Fibroblast of the aortic adventitia (primary cell): Measurements from ENCODE around the gene MIPOL1. TPM values are rescaled to one million over a fixed set of nuclear protein-coding genes. Genes with fewer than 3 reads are reported as not detected.

Source experiments
- DNase-seq: peaks from one replicate; pipeline ENCODE4 v3.0.0-alpha.2; 2010; ENCODE audit warnings: low read depth
- H3K4me3 ChIP-seq: 2 replicates; pipeline ENCODE4 v1.5.1; 2011; ENCODE audit warnings: low read depth, mild to moderate bottlenecking, control low read depth, low read length, moderate library complexity
- total RNA-seq: library from RNA; depleted of rRNA; stranded (reverse); fragments of >200 nt; gene quantifications from 2 replicates; pipeline ENCODE4 v1.2.3, GENCODE V29; 2012; ENCODE audit warnings: low replicate concordance
- TF ChIP-seq, protein P1 (sequence below): IDR thresholded peaks from 2 replicates; pipeline ENCODE4 v1.5.1; 2011; ENCODE audit warnings: mild to moderate bottlenecking, low read length, control low read depth, inconsistent platforms; ENCODE audit not compliant: insufficient read depth

The MIPOL1 gene
- total RNA-seq, 1 donor, result 12.5 TPM

DNA sequence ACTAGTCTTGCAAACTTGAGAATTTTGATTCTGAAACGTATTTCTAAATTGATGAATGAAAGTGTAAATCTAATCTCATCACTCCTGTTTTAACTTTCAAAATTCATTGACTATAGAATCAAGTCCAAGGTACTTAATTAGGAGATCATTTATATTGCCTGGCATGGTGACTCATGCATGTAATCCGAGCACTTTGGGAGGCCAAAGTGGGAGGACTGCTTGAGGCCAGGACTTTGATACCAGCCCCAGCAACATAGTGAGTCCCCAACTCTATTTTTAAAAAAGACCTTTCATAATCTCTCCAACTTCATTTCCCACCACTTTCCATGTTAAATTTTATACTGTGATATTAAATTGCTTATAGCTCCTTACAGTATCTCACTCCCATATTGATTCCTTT is 3.0 kb upstream of the MIPOL1 start:
- no peak for DNase-seq
- no peak overlapping the region for H3K4me3 ChIP-seq
- TF ChIP-seq, protein P1, sequence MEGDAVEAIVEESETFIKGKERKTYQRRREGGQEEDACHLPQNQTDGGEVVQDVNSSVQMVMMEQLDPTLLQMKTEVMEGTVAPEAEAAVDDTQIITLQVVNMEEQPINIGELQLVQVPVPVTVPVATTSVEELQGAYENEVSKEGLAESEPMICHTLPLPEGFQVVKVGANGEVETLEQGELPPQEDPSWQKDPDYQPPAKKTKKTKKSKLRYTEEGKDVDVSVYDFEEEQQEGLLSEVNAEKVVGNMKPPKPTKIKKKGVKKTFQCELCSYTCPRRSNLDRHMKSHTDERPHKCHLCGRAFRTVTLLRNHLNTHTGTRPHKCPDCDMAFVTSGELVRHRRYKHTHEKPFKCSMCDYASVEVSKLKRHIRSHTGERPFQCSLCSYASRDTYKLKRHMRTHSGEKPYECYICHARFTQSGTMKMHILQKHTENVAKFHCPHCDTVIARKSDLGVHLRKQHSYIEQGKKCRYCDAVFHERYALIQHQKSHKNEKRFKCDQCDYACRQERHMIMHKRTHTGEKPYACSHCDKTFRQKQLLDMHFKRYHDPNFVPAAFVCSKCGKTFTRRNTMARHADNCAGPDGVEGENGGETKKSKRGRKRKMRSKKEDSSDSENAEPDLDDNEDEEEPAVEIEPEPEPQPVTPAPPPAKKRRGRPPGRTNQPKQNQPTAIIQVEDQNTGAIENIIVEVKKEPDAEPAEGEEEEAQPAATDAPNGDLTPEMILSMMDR, result no peak

DNA sequence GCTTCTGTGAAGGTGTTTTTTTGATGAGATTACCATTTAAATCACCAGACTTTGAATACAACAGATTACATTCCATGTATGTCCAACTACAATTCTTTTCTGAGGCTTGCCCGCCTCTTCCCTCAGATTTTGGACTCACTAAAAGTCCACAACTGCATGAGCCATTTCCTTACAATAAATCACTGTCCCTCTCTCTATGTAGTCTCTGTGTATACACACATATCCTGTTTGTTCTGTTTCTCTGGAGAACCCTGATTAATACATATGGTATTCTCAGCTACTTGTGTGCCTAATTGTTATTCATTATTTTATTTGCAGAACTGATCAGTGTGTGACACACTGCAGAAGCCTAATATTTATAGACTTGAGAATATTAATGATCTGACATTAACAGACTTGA is 2.4 kb upstream of the MIPOL1 start:
- H3K4me3 ChIP-seq, result no peak overlapping the region
- TF ChIP-seq, protein P1, result no peak
- peak; percentile 22 for DNase-seq

DNA sequence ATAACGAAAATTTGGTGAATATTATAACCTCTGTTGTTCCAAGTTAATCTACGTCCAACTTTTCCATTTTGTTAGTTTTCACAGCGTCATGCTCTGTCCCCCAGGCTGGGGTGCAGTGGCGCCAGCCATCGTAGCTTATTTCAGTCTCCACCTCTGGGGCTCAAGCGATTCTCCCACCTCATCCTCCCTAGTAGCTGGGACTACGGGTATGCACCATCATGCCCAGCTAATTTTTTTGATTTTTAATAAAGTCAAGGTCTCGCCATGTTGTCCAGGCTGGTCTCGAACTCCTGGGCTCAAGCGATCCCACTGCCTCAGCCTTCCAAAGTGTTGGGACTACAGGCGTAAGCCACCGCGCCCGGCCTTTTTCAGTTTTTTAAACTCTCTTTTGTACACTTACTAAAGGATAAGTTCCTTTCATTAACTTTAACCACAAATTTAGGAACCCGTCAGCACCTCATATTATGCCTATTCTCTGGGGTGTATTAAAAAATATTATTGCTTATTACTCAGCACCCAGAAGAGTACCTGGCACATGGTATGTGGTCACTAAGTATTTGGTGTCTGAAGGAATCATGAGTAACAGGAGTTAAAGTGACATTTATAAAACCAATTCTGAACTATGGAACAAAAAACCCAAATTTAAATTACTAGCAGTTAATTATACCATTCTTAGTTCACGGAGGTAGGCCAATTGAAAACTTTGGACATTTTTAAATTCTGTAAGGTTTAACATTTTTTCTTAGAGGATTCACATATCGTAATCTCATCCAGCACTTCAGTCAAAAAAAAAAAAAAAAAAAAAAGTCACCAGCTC is 925 bp upstream of the MIPOL1 start:
- DNase-seq, result no peak
- TF ChIP-seq, protein P1, result no peak

DNA sequence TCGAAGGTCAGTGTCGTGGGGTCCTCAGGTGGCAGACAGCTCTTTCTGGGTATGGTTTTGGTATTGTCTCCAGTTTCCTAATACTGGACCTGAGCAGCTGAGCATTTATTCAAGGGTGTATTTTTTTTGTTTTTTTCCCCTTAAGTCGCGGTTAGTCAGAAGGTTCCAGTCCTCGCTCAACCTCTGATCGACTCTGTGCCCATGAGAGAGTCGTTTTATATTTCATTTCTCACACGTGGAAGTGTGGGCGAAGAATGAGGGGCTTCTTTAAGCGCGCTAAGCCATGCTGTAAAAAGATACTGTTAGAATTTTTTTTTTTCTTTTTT is 499 bp downstream of the MIPOL1 start:
- TF ChIP-seq, protein P1, result no peak
- peak overlapping the region; percentile 83 for H3K4me3 ChIP-seq
- no peak for DNase-seq

More for the DNA sequence above, 925 bp upstream of the MIPOL1 start:
- peak overlapping the region; percentile 83 for H3K4me3 ChIP-seq

DNA sequence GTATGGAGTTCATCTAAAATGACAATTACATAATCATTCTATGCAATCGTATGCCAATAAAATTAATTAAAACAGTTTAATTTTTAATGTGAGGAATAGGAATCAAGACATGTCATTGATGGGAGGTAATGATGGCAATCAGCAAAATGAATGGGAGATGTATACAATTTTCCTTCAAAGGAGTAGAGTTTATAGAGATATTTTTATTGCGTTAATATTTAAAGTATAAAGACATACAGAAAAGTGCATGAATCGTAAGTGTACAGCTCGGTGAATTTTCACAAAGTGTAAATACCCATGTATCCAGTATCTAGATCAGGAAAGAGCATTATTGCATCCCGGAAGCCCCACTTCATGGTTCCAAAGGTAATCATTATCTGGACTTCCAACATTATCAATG is 1.2 kb downstream of the MIPOL1 start:
- H3K4me3 ChIP-seq, result no peak overlapping the region
- TF ChIP-seq, protein P1, result no peak
- no peak for DNase-seq

DNA sequence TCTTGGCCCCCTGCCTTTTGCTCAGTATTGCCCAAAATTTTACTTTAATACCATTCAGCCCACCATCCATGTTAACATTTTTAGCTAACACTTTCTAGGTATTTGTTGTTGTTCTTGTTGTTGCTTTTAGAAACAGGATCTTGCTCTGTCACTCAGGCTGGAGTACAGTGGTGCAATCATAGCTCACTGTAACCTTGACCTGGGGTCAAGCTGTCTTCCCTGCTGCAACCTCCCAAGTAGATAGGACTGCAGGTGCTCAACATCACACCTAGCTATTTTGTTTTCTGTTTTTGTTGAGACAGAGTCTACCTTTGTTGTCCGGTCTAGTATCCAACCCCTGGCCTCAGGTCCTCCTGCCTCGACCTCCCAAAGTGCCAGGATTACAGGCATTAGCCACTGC is 4.0 kb downstream of the MIPOL1 start:
- no peak for DNase-seq
- TF ChIP-seq, protein P1, result no peak
- no peak overlapping the region for H3K4me3 ChIP-seq

DNA sequence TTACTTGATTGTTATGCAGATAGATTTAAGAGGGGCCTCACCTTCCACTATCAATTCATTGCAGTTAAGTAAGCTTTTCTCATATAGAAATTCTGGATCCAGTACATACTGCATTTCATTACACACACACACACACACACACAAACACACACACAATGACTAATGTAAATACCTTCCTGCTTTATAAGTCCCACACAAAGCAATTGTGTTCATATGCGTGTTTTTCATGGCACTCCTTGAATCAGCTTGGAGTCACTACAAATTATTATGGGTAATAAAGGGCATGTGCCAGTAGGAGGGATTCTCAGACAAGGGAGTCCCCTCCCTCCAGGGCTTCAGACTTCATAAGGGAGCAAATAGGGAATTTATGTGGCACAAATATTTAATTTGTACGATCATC is 4.5 kb downstream of the MIPOL1 start:
- DNase-seq, result peak; percentile 28

More for the DNA sequence above, 4.5 kb downstream of the MIPOL1 start:
- TF ChIP-seq, protein P1, result no peak
- H3K4me3 ChIP-seq, result no peak overlapping the region
